ENCODE data around the gene NFE2L1.

The NFE2L1 gene

DNA sequence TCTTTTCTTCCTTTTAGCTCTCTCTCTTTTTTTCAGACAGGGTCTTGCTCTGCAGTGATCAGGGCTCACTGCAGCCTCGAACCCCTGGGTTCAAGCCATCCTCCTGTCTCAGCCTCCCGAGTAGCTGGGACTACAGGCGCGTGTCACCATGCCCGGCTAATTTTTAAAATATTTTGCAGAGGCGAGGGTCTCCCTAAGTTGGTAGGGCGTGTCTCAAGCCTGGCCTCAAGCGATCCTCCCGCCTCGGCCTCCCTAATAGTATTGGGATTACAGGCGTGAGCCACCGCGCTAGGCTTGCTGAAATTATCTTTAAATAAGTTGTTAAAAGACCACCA, 58.6 kb downstream of the NFE2L1 start:
- Histone ChIP-seq H3K36me3 (ENCODE audit: control insufficient read depth, insufficient read depth, low read length) (no peaks in the 10 kb centered on the region), H3K4me1 (ENCODE audit: control insufficient read depth, insufficient read depth, low read length, poor library complexity, severe bottlenecking) (peaks cover 14% of the 10 kb centered on the region), H3K4me3 (ENCODE audit: insufficient read depth, low read depth, low read length, poor library complexity, severe bottlenecking) (peak overlapping the region; percentile 81), H3K9me3 (ENCODE audit: control insufficient read depth, low read length) (no peaks in the 10 kb centered on the region), H3K27me3 (replicated peaks; ENCODE audit: control insufficient read depth, insufficient read depth, low read length, poor library complexity, severe bottlenecking) (no peaks in the 10 kb centered on the region), H3K27ac (ENCODE audit: insufficient read depth, low read length, poor library complexity, severe bottlenecking) (peak overlapping the region; percentile 86)
- no peak for DNase-seq

DNA sequence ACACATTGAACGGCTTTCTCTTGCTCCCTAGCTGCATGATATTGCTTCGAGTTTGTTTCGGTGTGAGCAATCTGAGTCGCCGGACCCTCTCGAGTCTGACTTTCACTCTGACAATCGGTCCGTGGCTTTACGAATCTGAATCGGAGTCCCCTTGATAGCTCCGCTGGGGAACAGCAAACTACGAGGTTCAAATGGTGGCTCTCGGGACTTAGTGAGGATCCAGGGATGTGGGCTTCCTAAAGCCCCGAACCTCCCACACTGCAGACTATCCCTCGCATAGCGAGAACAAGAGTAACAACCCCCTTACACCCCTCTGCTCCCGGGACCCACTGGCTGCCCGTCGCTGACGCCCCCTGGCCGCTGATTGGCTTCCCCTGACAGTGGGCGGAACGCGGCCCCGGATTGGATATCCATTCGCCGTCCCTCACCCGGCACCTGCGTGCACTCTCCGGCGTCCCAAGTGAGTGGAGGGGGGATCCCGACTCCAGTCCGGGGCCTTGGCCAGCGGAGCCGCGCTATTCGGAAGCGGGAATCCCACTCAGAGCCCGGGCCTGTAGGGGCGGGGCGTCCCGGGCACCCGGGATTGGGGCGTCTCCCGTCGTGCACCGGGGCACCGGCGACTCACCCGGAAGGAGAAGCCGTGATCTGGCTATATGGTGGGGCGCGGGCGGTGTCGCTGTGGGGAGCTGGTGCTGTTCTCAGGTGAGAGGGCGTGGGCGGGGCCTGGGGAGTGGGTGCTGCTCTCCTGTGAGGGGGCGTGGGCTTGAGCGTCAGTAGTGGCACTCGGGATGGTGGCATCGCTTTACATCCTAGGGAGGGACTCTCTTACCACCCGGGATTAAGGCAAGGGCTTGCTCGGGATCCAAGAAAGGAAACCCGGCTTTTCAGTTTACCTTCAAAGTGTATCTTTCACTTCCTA, 59.2 kb downstream of the NFE2L1 start, which contains the start of gene SNX11:
Gene SNX11, plus strand, starts transcription at position 630 of the 919 bp plus-strand sequence. CDS start 4,278 bp downstream, outside the sequence.
- DNase-seq, result peak; percentile 91 to 96 (median 93)
- H3K27me3 ChIP-seq (replicated peaks; ENCODE audit: control insufficient read depth, insufficient read depth, low read length, poor library complexity, severe bottlenecking), result no peaks in the 10 kb centered on the region
- H3K4me1 ChIP-seq (ENCODE audit: control insufficient read depth, insufficient read depth, low read length, poor library complexity, severe bottlenecking), result peaks cover 14% of the 10 kb centered on the region
- peak within 1 kb of the TSS; percentile 86 for H3K27ac ChIP-seq (ENCODE audit: insufficient read depth, low read length, poor library complexity, severe bottlenecking)
- no peaks in the 10 kb centered on the region for H3K36me3 ChIP-seq (ENCODE audit: control insufficient read depth, insufficient read depth, low read length)
- H3K9me3 ChIP-seq (ENCODE audit: control insufficient read depth, low read length), result no peaks in the 10 kb centered on the region
- peak within 1 kb of the TSS; percentile 81 for H3K4me3 ChIP-seq (ENCODE audit: insufficient read depth, low read depth, low read length, poor library complexity, severe bottlenecking)

DNA sequence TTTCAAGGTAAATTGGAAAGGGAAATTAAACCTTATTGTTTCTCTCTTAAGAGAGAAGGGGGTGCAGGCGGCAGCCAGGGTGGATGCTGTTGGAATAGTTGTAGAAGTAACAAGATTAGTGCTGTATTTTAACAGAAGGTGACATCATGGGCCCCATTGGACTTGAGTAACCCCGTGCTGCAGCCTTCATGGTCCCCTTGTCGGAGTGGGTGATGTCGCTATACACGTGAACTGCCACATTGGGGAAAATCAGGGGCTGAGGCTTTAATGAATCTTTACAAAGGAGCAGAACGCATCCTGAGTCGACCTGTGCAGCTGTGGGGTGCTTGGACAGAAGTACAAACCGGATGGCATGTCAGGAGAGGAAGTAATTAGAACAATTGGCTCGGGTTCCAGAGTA, 62.6 kb downstream of the NFE2L1 start:
- no peak overlapping the region for H3K27ac ChIP-seq (ENCODE audit: insufficient read depth, low read length, poor library complexity, severe bottlenecking)

More for the DNA sequence above, 62.6 kb downstream of the NFE2L1 start:
- H3K9me3 ChIP-seq (ENCODE audit: control insufficient read depth, low read length), result no peaks in the 10 kb centered on the region
- H3K4me1 ChIP-seq (ENCODE audit: control insufficient read depth, insufficient read depth, low read length, poor library complexity, severe bottlenecking), result peaks cover 23% of the 10 kb centered on the region
- no peak overlapping the region for H3K4me3 ChIP-seq (ENCODE audit: insufficient read depth, low read depth, low read length, poor library complexity, severe bottlenecking)
- H3K27me3 ChIP-seq (replicated peaks; ENCODE audit: control insufficient read depth, insufficient read depth, low read length, poor library complexity, severe bottlenecking), result no peaks in the 10 kb centered on the region
- DNase-seq, result no peak
- peaks cover 10% of the 10 kb centered on the region for H3K36me3 ChIP-seq (ENCODE audit: control insufficient read depth, insufficient read depth, low read length)

Data from effector memory CD4-positive, alpha-beta T cell (primary cell).